H1 (cell line): ENCODE measurements around the gene EED. TPM values are rescaled to one million over a fixed set of nuclear protein-coding genes. Genes with fewer than 3 reads are reported as not detected.

Experiments used
- SP1 ChIP-seq: IDR thresholded peaks from 2 replicates; pipeline ENCODE4 v1.6.1; 2011; ENCODE audit warnings: low read depth, low read length
- TAF7 ChIP-seq: optimal IDR thresholded peaks from 2 replicates; pipeline ENCODE3; 2011; ENCODE audit warnings: low read depth, mild to moderate bottlenecking, inconsistent platforms, low read length, moderate library complexity, borderline replicate concordance
- polyA plus RNA-seq, 7 experiments: library from polyadenylated mRNA; depleted of rRNA in 3 of 7; stranded (reverse) in 5 of 7; unstranded in 2 of 7; fragments of >200 nt in 5 of 7; fragments of 200-250 nt in 2 of 7; gene quantifications; 1 replicate in 5 of 7; 2 replicates in 1 of 7; 4 replicates in 1 of 7; pipeline versions ENCODE4 v1.2.1 to v1.2.3, GENCODE V29; 2011 to 2013; ENCODE audit warnings: missing spikeins in 2 of 7, mixed read lengths in 2 of 7
- total RNA-seq: library from RNA; stranded (reverse); fragmentation: NEBNext Ultra II Directional; extraction: Animal tissue kit (Norgen Biotek cat#: 25700); gene quantifications from 2 replicates; pipeline ENCODE4 v1.2.1, GENCODE V29; 2021

EED gene
- total and polyA plus RNA-seq, 2 of the 8 experiments (the other 6 are each of a cell fraction or from before 2014, with no cell fraction given) = 12.6 to 26.9 TPM

DNA sequence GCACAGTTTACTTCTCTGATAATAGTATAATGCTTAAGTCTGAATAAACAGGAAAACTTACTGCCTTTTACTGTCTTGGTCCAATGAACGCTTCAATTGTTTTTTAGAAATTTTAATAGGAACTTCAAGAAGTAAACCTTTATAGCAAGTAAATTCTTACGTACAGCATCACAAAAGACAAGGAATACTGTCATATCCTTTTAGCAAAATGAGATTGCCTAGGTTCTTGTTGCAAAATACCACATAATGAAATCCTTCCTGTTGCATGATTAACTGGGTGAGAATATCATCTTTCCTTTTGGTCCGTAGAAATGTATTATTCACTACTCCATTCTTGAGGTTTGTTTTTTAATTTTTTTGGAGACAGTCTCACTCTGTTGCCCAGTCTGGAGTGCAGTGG, 35.2 kb downstream of the EED start (continued):
- TF ChIP-seq TAF7 (no peak), SP1 (no peak)
